ENCODE results near the gene IL17B. TPM values are rescaled to one million over a fixed set of nuclear protein-coding genes. Genes with fewer than 3 reads are reported as not detected.

Gene IL17B
- total RNA-seq, 1 experiment from 2014 or later: not detected

DNA sequence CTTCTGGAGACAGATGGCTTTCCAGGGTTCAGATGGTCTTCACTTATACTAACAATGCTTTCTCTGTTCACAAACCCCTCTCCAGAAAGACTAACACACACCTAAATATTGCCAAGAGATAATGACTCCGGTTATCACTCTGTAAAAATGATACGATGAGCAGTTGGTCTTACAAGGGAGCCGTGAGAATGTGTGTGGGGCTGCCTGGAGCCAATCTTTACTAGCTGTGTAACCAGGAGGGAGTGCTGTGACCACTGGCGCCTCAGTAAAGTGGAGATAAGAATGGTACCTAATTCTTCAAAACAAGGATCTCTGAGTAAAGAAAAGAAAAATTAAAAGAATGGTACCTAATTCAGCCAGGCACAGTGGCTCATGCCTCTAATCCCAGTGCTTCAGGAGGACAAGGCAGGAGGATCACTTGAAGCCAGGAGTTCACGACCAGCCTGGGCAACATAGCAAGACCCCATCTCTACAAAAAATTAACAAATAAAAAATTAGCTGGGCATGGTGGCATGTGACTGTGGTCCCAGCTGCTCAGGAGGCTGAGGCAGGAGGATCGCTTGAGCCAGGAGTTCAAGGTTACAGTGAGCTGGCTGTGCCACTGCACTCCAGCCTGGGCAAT is 39.9 kb upstream of the IL17B start:
- Mint-ChIP-seq H3K27me3 (ENCODE audit: insufficient read depth, unreplicated experiment) (peaks cover 18% of the 10 kb centered on the region), H3K4me3 (ENCODE audit: unreplicated experiment) (no peak overlapping the region), H3K36me3 (ENCODE audit: insufficient read depth, unreplicated experiment) (no peaks in the 10 kb centered on the region), H3K27ac (ENCODE audit: low read depth, unreplicated experiment) (no peak overlapping the region), H3K9me3 (ENCODE audit: unreplicated experiment) (no peaks in the 10 kb centered on the region), H3K4me1 (ENCODE audit: insufficient read depth, unreplicated experiment) (no peaks in the 10 kb centered on the region)
- POLR2A ChIA-PET: interaction anchor here (0.7 kb wide), 1 partner anchor 13 kb away, joined by 3 read pairs; no protein-coding TSS in a partner anchor
- BruUV-seq (replicated peaks): no TSS peak
- DNase-seq (ENCODE audit: unreplicated experiment): no peak
- TF ChIP-seq, protein P1, sequence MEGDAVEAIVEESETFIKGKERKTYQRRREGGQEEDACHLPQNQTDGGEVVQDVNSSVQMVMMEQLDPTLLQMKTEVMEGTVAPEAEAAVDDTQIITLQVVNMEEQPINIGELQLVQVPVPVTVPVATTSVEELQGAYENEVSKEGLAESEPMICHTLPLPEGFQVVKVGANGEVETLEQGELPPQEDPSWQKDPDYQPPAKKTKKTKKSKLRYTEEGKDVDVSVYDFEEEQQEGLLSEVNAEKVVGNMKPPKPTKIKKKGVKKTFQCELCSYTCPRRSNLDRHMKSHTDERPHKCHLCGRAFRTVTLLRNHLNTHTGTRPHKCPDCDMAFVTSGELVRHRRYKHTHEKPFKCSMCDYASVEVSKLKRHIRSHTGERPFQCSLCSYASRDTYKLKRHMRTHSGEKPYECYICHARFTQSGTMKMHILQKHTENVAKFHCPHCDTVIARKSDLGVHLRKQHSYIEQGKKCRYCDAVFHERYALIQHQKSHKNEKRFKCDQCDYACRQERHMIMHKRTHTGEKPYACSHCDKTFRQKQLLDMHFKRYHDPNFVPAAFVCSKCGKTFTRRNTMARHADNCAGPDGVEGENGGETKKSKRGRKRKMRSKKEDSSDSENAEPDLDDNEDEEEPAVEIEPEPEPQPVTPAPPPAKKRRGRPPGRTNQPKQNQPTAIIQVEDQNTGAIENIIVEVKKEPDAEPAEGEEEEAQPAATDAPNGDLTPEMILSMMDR (IDR thresholded peaks at IDR 0.05; ENCODE audit: unreplicated experiment): no peak
- intact Hi-C loops (cut with micrococcal nuclease): no loop called here
- CTCF ChIA-PET: interaction anchor here (0.6 to 8.5 kb wide), 8 partner anchors 9 to 116 kb away, joined by 4 to 81 read pairs (median 4); no protein-coding TSS in a partner anchor

DNA sequence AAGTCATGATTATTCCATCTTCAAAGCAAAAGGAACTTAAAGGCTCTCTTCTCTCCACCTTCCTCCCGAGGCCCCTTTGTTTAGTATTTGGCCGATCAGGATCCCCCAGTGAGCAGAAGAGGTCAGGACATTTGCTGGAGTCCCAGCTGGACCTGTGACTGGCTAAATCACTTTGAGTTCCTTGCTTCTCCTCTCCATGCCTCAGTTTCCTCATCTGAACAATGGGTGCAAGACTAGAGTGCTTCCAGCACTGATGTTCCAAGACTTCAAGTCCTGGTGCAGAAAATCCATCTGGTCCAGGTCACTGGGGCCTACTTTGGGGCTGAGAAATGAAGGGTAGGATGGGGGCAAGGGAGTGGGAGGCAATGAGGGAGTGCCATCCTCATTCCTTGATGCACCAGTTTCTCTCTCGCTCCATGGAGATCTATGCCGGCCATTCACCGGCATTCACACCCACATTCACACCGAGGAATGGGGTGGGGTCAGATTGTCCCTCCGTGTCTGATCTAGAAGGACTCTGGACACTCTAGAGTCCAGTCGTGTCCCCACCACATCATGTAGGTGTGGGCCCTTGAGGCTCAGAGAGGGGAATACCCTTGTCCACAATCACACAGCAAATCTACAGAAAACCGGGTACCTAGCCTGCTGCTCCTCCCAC is 38.7 kb upstream of the IL17B start:
- TF ChIP-seq, protein P1 (IDR thresholded peaks at IDR 0.05; ENCODE audit: unreplicated experiment): no peak
- Mint-ChIP-seq H3K36me3 (ENCODE audit: insufficient read depth, unreplicated experiment) (no peaks in the 10 kb centered on the region), H3K9me3 (ENCODE audit: unreplicated experiment) (no peaks in the 10 kb centered on the region), H3K4me1 (ENCODE audit: insufficient read depth, unreplicated experiment) (no peaks in the 10 kb centered on the region), H3K27ac (ENCODE audit: low read depth, unreplicated experiment) (no peak overlapping the region), H3K27me3 (ENCODE audit: insufficient read depth, unreplicated experiment) (peaks cover 18% of the 10 kb centered on the region), H3K4me3 (ENCODE audit: unreplicated experiment) (no peak overlapping the region)
- DNase-seq (ENCODE audit: unreplicated experiment): no peak
- intact Hi-C loops (cut with micrococcal nuclease): no loop called here
- CTCF ChIA-PET: interaction anchor here (0.6 to 8.5 kb wide), 6 partner anchors 11 to 97 kb away, joined by 3 to 81 read pairs (median 11); no protein-coding TSS in a partner anchor
- no TSS peak for BruUV-seq (replicated peaks)
- POLR2A ChIA-PET: interaction anchor here (0.9 kb wide), 1 partner anchor 73 kb away, joined by 3 read pairs; the partner anchor contains the start of gene GRPEL2

DNA sequence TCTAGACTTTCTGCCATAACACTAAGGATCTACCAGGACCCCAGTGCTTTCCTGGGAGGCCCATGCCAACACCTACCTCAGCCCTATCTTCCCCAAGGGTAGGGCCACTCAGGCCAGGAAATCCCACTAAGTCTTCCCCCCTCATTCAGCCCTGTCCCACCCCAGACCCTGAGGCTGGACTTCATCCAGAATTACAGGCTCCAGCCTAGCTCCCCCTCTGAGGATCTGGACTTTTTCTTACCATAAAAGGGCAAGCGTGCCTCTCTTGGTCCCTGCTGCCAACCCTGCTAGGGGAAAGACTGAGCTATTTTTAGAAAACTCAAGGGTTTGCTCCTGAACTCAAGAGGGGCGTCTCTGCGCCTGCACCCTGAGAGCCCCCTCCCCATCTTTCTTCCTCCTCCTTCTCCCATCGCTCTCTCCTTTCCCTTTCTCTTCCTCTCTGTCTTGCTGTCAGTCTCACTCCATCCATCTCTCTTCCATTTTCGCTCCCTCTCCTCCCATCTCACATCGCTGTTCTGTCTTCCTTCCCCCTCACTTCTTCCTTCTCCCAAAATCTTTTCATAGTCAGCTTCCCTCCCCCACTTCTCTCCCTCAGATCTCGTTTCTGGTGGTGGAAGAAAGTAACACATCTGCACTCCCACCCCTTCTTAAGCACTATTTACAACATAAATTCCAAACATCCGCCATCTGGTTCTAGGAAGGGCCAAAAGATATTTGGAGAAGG is 38.1 kb upstream of the IL17B start:
- Mint-ChIP-seq H3K4me3 (ENCODE audit: unreplicated experiment) (no peak overlapping the region), H3K27me3 (ENCODE audit: insufficient read depth, unreplicated experiment) (peaks cover 18% of the 10 kb centered on the region), H3K9me3 (ENCODE audit: unreplicated experiment) (no peaks in the 10 kb centered on the region), H3K4me1 (ENCODE audit: insufficient read depth, unreplicated experiment) (no peaks in the 10 kb centered on the region), H3K27ac (ENCODE audit: low read depth, unreplicated experiment) (no peak overlapping the region), H3K36me3 (ENCODE audit: insufficient read depth, unreplicated experiment) (no peaks in the 10 kb centered on the region)
- intact Hi-C loops (cut with micrococcal nuclease): no loop called here
- no TSS peak for BruUV-seq (replicated peaks)
- TF ChIP-seq, protein P1 (IDR thresholded peaks at IDR 0.05; ENCODE audit: unreplicated experiment): no peak
- ChIA-PET POLR2A (interaction anchor here (0.9 to 1.3 kb wide), 3 partner anchors 10 to 72 kb away, joined by 3 to 4 read pairs (median 3); partner anchors contain the start of gene GRPEL2), CTCF (interaction anchor here (1.0 to 4.4 kb wide), 6 partner anchors 12 to 51 kb away, joined by 3 to 19 read pairs (median 11); no protein-coding TSS in a partner anchor)
- no peak for DNase-seq (ENCODE audit: unreplicated experiment)

Data from MCF 10A (cell line).